ENCODE measurements around the gene PBX1. TPM values are rescaled to one million over a fixed set of nuclear protein-coding genes. Genes with fewer than 3 reads are reported as not detected.

PBX1 gene
- total RNA-seq, 1 donor from 2014 or later = 719 TPM

DNA sequence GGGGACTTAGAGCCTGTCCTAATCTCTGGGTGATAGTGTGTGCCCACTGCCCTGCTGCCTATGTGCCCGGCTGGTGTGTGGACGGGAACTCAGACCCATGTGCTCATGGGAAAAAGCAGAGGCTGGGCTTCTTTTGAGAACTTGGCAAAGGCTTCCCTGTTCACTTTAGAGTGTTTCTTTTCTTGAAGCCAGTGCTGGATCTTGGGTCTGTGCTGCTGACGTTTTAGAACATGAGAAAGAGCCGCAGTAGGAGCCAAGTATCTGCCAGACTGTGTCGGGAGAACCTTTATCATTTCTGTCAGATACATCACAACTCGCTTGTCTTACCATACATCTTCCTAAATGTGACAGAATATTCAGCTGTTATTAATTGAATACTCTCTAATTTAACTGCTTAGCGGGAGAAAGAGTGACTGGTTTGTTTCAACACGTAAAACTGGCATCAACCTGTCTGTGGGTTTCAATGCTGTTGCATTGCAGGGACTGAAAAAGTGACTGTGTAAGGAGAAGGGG, 195.2 kb downstream of the PBX1 start:
- TF ChIP-seq, protein P1, sequence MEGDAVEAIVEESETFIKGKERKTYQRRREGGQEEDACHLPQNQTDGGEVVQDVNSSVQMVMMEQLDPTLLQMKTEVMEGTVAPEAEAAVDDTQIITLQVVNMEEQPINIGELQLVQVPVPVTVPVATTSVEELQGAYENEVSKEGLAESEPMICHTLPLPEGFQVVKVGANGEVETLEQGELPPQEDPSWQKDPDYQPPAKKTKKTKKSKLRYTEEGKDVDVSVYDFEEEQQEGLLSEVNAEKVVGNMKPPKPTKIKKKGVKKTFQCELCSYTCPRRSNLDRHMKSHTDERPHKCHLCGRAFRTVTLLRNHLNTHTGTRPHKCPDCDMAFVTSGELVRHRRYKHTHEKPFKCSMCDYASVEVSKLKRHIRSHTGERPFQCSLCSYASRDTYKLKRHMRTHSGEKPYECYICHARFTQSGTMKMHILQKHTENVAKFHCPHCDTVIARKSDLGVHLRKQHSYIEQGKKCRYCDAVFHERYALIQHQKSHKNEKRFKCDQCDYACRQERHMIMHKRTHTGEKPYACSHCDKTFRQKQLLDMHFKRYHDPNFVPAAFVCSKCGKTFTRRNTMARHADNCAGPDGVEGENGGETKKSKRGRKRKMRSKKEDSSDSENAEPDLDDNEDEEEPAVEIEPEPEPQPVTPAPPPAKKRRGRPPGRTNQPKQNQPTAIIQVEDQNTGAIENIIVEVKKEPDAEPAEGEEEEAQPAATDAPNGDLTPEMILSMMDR (IDR thresholded peaks at IDR 0.05; ENCODE audit: unreplicated experiment) = no peak
- H3K27ac Mint-ChIP-seq = peak overlapping the region; percentile 96
- no peaks in the 10 kb centered on the region for H3K27me3 Mint-ChIP-seq (ENCODE audit: low read depth)
- peaks cover 14% of the 10 kb centered on the region for H3K36me3 Mint-ChIP-seq
- no peaks in the 10 kb centered on the region for H3K9me3 Mint-ChIP-seq
- peak overlapping the region; percentile 28 for H3K4me3 Mint-ChIP-seq
- H3K4me1 Mint-ChIP-seq = peaks cover 78% of the 10 kb centered on the region
- no peak for DNase-seq (ENCODE audit: low spot score in 2 of 2, unreplicated experiment in 2 of 2)

DNA sequence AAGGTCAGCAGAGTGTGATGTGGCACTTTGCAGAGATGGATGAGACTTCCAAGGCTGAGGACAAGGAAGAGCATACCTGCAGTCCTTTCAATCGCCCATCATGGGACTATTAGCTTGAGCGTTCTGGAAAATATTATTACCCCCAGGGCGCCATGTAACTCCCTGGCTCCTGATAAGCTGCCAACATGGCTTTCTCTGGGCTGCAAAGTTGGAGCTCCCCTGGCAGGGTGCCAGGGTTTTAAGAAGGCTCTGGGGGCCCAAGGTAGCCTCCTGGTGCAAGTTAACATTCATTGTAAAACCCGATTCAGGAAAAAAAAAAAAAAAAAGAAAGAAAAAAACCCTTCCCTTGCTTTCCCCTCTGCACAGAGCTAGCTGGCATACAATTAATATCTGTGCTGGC, 196.7 kb downstream of the PBX1 start:
- H3K36me3 Mint-ChIP-seq = peaks cover 17% of the 10 kb centered on the region
- peak overlapping the region; percentile 32 for H3K4me3 Mint-ChIP-seq
- TF ChIP-seq, protein P1 (IDR thresholded peaks at IDR 0.05; ENCODE audit: unreplicated experiment) = no peak
- H3K27ac Mint-ChIP-seq = peak overlapping the region; percentile 94
- H3K4me1 Mint-ChIP-seq = peaks cover 79% of the 10 kb centered on the region
- no peaks in the 10 kb centered on the region for H3K27me3 Mint-ChIP-seq (ENCODE audit: low read depth)
- peak in 1 of 2 experiments; percentile 51 for DNase-seq (ENCODE audit: low spot score in 2 of 2, unreplicated experiment in 2 of 2)
- peaks cover 3% of the 10 kb centered on the region for H3K9me3 Mint-ChIP-seq

DNA sequence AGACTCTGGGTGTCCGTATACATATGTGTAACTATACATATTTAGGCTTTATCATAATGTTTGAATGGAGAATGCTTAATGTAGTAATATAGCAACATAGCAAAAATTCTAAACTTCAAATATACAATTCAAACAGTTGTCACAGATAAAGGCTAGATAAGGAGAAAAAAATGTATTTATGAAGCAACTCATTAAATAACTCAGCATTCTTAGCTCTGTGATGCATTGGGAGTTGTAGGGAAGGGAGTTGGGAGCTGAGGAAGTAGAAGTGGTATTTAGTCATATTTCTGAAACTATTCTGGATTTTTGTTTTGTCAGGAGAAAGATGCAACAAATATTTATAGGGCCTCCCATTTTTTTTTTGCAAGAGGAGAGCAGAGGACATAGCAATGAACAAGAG, 197.8 kb downstream of the PBX1 start:
- Mint-ChIP-seq H3K9me3 (peaks cover 7% of the 10 kb centered on the region), H3K4me1 (peaks cover 78% of the 10 kb centered on the region), H3K4me3 (no peak overlapping the region), H3K27ac (peak overlapping the region; percentile 87), H3K27me3 (ENCODE audit: low read depth) (no peaks in the 10 kb centered on the region), H3K36me3 (peaks cover 24% of the 10 kb centered on the region)
- DNase-seq (ENCODE audit: low spot score in 2 of 2, unreplicated experiment in 2 of 2) = no peak
- TF ChIP-seq, protein P1 (IDR thresholded peaks at IDR 0.05; ENCODE audit: unreplicated experiment) = no peak

DNA sequence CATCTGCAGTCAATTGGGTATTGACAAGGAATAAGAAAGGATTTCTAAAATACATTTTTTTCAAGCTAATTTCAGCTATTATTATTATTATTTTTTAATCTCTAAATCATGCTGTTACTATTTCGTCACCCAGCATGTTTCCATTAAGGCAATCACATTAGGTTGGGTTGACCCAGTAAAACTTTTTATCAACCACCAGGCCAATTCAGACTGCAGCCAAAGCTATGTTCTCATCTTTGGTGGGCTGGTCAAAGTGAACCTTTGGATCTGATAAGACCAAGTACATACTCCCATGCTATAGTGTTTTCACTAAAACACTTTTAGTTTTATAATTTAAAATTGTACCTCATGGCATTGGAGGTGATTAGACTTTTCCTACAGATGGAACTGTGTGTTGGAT, 198.6 kb downstream of the PBX1 start:
- Mint-ChIP-seq H3K27me3 (ENCODE audit: low read depth) (no peaks in the 10 kb centered on the region), H3K27ac (no peak overlapping the region), H3K4me3 (no peak overlapping the region), H3K9me3 (peaks cover 7% of the 10 kb centered on the region), H3K36me3 (peaks cover 27% of the 10 kb centered on the region), H3K4me1 (peaks cover 73% of the 10 kb centered on the region)
- TF ChIP-seq, protein P1 (IDR thresholded peaks at IDR 0.05; ENCODE audit: unreplicated experiment) = no peak
- DNase-seq (ENCODE audit: low spot score in 2 of 2, unreplicated experiment in 2 of 2) = no peak

DNA sequence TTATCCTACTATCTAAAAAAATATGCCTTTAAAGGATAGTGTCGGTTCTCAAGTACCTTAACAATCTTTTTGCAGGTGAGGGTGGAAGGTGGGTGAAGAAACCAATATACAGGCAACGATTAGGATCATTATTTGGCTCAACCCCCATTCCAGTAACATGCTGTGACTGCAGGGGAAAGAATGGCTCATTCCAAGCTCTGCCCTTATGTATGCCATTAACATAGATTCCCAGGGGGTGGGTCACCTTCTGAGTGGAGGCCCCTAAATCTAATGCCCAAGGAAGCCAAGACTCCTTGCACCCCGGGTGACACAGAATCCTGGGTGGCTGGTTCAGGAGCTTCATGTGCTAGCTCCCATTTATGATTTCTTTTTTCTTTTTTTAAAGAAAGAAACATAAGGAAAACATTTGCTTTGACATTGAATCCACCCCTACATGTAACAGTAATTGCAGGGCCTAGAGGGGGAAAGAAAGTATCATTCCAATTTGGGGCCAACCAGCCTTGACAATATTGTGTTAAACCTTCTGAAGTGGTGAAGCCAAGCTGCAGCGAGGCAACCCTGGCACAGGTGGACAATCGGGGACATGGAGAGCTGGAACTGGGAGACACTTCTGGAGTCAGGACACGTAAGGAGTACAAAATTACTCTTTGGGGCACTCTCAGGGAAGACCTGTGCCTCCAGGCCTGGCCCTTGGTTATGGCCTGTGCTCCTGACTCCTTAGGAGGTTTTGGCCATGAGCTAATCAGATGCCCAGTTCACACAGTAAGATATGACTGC, 200.3 kb downstream of the PBX1 start:
- peaks cover 67% of the 10 kb centered on the region for H3K4me1 Mint-ChIP-seq
- peaks cover 7% of the 10 kb centered on the region for H3K9me3 Mint-ChIP-seq
- peaks cover 27% of the 10 kb centered on the region for H3K36me3 Mint-ChIP-seq
- TF ChIP-seq, protein P1 (IDR thresholded peaks at IDR 0.05; ENCODE audit: unreplicated experiment) = no peak
- H3K27ac Mint-ChIP-seq = peak overlapping the region; percentile 83
- H3K4me3 Mint-ChIP-seq = no peak overlapping the region
- no peaks in the 10 kb centered on the region for H3K27me3 Mint-ChIP-seq (ENCODE audit: low read depth)
- no peak for DNase-seq (ENCODE audit: low spot score in 2 of 2, unreplicated experiment in 2 of 2)
